Gastrocnemius medialis (tissue), 4 donors: ENCODE measurements around the gene C10orf71. TPM values are rescaled to one million over a fixed set of nuclear protein-coding genes. Genes with fewer than 3 reads are reported as not detected.

Experiments used
- ATAC-seq, 2 donors: fragments of 150-250 bp; one replicate each; pipeline ENCODE4 v1.9.1; 2016
- DNase-seq, 2 donors: peaks; one replicate each; pipeline ENCODE4 v3.0.0-alpha.2; 2019
- H3K27ac ChIP-seq, 4 donors: fragments of 200-600 bp; sonication (generic); 1 replicate in 1 of 4; 2 replicates in 3 of 4; pipeline ENCODE4 v1.5.1; 2016 to 2018; ENCODE audit warnings: mild to moderate bottlenecking in 2 of 4, moderate library complexity in 1 of 4
- H3K27me3 ChIP-seq, 3 donors: fragments of 200-600 bp; sonication (generic) in 2 of 3; 1 replicate in 1 of 3; 2 replicates in 2 of 3; pipeline versions ENCODE4 v1.5.1 to v1.6.0; 2016 to 2019; ENCODE audit warnings: mild to moderate bottlenecking in 1 of 3, moderate library complexity in 1 of 3
- H3K36me3 ChIP-seq, 2 donors: fragments of 200-600 bp; sonication (generic) in 1 of 2; one replicate each; pipeline ENCODE4 v1.5.1; 2017 to 2018
- H3K4me1 ChIP-seq, 2 donors: fragments of 200-600 bp; sonication (generic) in 1 of 2; one replicate each; pipeline ENCODE4 v1.5.1; 2016 to 2017; ENCODE audit warnings: mild to moderate bottlenecking in 2 of 2
- H3K4me3 ChIP-seq, 4 donors: fragments of 200-600 bp; sonication (generic) in 3 of 4; 1 replicate in 1 of 4; 2 replicates in 3 of 4; pipeline ENCODE4 v1.5.1; 2016 to 2019; ENCODE audit warnings: mild to moderate bottlenecking in 2 of 4
- H3K9me3 ChIP-seq, 3 donors: fragments of 200-600 bp; sonication (generic) in 2 of 3; 1 replicate in 1 of 3; 2 replicates in 2 of 3; pipeline ENCODE4 v1.5.1; 2016 to 2019
- POLR2A ChIP-seq, 2 donors: fragments of 450-650 bp; IDR thresholded peaks; one replicate each; pipeline ENCODE4 v1.6.1; 2017; ENCODE audit warnings: antibody characterized with exemption in 2 of 2, mild to moderate bottlenecking in 2 of 2, moderate library complexity in 2 of 2
- in situ Hi-C, 4 donors: fragments of 200-750 bp; cut with MboI; loops; one replicate each; pipeline versions ENCODE4 v1.15.0 to v1.8.0; 2017; ENCODE audit warnings: low sequenced_read_pairs in 4 of 4
- intact Hi-C: fragments of 100-400 bp; cut with DNase I; formaldehyde crosslinking; loops from one replicate; pipeline ENCODE4 v1.15.1; 2023; ENCODE audit warnings: low total_unique reads
- total RNA-seq, 4 donors: library from RNA; depleted of rRNA; stranded (reverse); fragments of >200 nt; gene quantifications; one replicate each; pipeline versions ENCODE4 v1.1.0 to v1.2.3, GENCODE V29; 2016
- TF ChIP-seq, protein P1 (sequence below), 5 experiments: fragments of 450-650 bp in 3 of 5; fragments of 200-600 bp in 2 of 5; sonication (generic) in 2 of 5; IDR thresholded peaks in 4 of 5; conservative IDR thresholded peaks in 1 of 5; 1 replicate in 4 of 5; 2 replicates in 1 of 5; pipeline ENCODE4 v1.5.1; 2016 to 2019; ENCODE audit warnings: antibody characterized with exemption in 5 of 5, mild to moderate bottlenecking in 3 of 5, moderate library complexity in 3 of 5

C10orf71 gene
- total RNA-seq, 4 donors from 2014 or later: 26.5 to 208 (median 69.6) TPM

GRCh38 chr10:49254150-49254549 lies 44.8 kb upstream of the C10orf71 start:
- Histone ChIP-seq H3K36me3 (no peaks in the 10 kb centered on the region), H3K27ac (no peak overlapping the region), H3K9me3 (no peaks in the 10 kb centered on the region), H3K4me3 (no peak overlapping the region), H3K4me1 (peaks cover 0 to 3% of the 10 kb centered on the region in 2 donors), H3K27me3 (no peaks in the 10 kb centered on the region)
- TF ChIP-seq POLR2A (IDR thresholded peaks at IDR 0.05): no peak
- TF ChIP-seq, protein P1, sequence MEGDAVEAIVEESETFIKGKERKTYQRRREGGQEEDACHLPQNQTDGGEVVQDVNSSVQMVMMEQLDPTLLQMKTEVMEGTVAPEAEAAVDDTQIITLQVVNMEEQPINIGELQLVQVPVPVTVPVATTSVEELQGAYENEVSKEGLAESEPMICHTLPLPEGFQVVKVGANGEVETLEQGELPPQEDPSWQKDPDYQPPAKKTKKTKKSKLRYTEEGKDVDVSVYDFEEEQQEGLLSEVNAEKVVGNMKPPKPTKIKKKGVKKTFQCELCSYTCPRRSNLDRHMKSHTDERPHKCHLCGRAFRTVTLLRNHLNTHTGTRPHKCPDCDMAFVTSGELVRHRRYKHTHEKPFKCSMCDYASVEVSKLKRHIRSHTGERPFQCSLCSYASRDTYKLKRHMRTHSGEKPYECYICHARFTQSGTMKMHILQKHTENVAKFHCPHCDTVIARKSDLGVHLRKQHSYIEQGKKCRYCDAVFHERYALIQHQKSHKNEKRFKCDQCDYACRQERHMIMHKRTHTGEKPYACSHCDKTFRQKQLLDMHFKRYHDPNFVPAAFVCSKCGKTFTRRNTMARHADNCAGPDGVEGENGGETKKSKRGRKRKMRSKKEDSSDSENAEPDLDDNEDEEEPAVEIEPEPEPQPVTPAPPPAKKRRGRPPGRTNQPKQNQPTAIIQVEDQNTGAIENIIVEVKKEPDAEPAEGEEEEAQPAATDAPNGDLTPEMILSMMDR (IDR thresholded peaks at IDR 0.05 in 4 of 5, conservative IDR thresholded peaks at IDR 0.05 in 1 of 5): no peak
- in situ Hi-C loops: no loop called here
- DNase-seq (no peak), ATAC-seq (no peak)
- intact Hi-C loops: no loop called here

GRCh38 chr10:49254556-49255318 lies 44.2 kb upstream of the C10orf71 start:
- TF ChIP-seq, protein P1 (IDR thresholded peaks at IDR 0.05 in 4 of 5, conservative IDR thresholded peaks at IDR 0.05 in 1 of 5): no peak
- no peak for TF ChIP-seq POLR2A (IDR thresholded peaks at IDR 0.05)
- in situ Hi-C loops (no loop called here), intact Hi-C loops (no loop called here)
- Histone ChIP-seq H3K27ac (no peak overlapping the region), H3K27me3 (no peaks in the 10 kb centered on the region), H3K4me1 (peaks cover 0 to 3% of the 10 kb centered on the region in 2 donors), H3K36me3 (no peaks in the 10 kb centered on the region), H3K4me3 (no peak overlapping the region), H3K9me3 (no peaks in the 10 kb centered on the region)
- DNase-seq (no peak), ATAC-seq (no peak)

GRCh38 chr10:49255883-49256282 lies 43.1 kb upstream of the C10orf71 start:
- Histone ChIP-seq H3K27ac (no peak overlapping the region), H3K9me3 (no peaks in the 10 kb centered on the region), H3K4me3 (no peak overlapping the region), H3K27me3 (no peaks in the 10 kb centered on the region), H3K36me3 (no peaks in the 10 kb centered on the region), H3K4me1 (peaks cover 0 to 3% of the 10 kb centered on the region in 2 donors)
- DNase-seq (no peak), ATAC-seq (no peak)
- TF ChIP-seq, protein P1 (IDR thresholded peaks at IDR 0.05 in 4 of 5, conservative IDR thresholded peaks at IDR 0.05 in 1 of 5): no peak
- TF ChIP-seq POLR2A (IDR thresholded peaks at IDR 0.05): no peak
- in situ Hi-C loops (no loop called here), intact Hi-C loops (no loop called here)

DNA sequence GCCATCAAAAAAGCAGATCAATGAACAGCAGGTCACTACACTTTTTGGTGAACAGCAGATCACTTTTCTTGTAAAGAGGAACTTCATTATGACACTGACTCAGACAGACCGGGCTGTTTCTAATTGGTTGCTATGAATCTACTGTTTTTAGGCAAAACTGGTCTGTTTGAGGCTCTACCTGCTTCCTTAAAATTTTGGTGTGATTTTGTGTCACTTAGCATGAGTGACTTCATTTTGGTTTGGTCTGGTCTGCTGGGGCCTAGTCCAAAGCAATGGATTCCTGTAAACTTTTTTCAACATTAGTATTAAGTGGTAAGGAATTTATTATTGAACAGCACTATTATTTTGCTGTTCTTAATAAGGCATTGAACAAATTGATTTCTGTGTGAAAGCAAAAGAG lies 41.8 kb upstream of the C10orf71 start:
- Histone ChIP-seq H3K27me3 (no peaks in the 10 kb centered on the region), H3K27ac (no peak overlapping the region), H3K9me3 (no peaks in the 10 kb centered on the region), H3K36me3 (no peaks in the 10 kb centered on the region), H3K4me3 (no peak overlapping the region), H3K4me1 (peaks cover 0 to 3% of the 10 kb centered on the region in 2 donors)
- intact Hi-C loops (no loop called here), in situ Hi-C loops (no loop called here)
- ATAC-seq (no peak), DNase-seq (no peak)
- TF ChIP-seq POLR2A (IDR thresholded peaks at IDR 0.05): no peak
- TF ChIP-seq, protein P1 (IDR thresholded peaks at IDR 0.05 in 4 of 5, conservative IDR thresholded peaks at IDR 0.05 in 1 of 5): no peak
